ENCODE measurements around the gene ELMO1.

ELMO1 gene

DNA sequence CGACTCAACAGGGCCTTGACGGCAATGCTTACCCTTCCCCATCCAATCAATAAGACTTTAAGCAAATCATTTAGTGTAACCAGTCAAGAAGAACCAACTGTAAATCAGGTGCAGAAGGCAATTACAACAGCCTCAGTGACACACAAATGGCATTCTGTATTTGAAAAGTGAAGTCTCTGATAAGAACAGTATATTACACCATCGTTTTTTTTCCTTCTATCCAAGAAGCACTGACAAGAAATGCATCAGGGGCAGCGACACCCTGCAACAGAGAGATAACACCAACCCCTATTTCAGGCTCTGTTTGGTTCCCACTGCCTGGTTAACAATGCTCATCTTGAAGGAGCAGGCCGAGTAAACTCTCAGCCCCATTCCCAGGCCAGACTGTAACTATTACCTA is 520.4 kb downstream of the ELMO1 start:
- no peak for DNase-seq

DNA sequence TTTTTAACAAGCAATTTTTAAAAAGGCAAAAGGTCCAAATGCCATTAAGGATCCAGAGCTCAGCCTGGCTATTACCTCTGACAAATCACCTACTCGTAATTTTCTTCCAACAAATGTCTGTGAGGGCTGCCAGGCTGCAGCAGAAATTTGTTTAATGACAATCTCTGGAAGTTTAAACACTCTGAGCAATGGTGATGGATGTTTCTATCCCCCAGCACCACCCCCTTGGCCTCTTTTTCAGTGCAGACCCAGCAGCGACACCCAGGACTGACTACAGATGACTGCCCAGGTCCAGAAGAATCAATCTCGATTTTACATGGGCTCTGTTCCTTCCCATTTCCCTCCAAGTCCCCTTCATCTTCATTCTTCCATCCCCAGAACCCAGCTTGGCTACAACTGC is 523.0 kb downstream of the ELMO1 start:
- DNase-seq: no peak

DNA sequence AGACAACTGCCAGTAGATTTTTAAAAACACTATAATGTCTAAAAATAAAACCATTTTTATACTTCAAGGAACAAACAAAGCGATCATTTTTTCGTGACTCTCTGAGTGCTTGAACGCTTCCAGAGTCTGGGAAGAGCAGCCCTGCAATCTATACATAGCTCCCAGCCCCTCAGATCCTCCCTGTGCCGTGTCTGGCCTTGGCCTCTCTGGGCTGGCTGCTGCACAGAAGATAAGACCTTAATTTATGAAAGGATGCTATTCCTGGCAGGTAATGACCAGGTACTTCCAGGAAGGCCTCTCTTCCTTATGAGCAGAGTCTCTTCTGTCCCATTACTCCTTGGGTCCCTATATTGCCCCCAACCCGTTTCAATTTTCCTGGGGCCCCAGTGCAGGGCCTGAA is 523.5 kb downstream of the ELMO1 start:
- DNase-seq: no peak

DNA sequence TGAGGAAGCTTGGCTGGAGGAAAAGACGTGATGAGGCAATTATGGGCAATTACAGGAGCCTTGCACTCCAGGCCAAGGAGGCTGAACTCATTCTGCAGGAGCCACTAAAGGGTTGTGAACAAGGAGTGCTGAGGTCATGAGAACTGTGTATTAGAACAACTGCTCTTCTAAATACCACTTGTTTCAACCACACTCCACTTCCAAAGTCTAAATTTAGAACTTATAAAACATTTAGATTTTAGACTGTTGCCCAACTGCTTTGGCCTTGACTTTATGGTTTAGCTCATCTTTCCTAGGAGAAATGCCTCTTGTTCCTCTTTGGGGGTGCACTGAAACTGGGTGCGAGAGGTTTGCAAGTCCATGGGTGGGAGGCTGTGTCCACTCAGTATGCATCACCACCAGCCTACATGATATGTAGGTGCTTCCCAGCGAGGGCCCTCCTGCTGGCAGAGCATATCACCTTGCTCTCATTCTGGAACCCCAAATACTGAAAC is 524.7 kb downstream of the ELMO1 start:
- no peak for DNase-seq

DNA sequence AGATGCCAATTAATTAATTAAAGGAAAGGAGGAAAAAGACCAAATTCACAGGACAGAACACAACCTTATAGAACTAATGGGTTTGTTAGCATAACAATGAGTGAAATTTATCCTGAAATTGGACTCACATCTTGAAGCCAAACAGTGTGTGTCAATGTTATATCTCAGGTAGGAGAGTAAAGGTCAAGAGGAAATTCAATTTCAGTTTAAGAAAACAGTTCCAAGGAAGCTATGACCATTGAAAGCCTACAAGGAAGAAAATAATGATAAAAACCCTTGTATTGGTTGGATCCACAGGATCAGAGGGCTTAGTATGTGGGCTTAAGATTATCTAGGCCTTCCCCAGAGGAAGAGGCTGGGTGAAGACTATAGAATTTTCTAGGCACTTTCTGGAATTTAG is 525.5 kb downstream of the ELMO1 start:
- no peak for DNase-seq

DNA sequence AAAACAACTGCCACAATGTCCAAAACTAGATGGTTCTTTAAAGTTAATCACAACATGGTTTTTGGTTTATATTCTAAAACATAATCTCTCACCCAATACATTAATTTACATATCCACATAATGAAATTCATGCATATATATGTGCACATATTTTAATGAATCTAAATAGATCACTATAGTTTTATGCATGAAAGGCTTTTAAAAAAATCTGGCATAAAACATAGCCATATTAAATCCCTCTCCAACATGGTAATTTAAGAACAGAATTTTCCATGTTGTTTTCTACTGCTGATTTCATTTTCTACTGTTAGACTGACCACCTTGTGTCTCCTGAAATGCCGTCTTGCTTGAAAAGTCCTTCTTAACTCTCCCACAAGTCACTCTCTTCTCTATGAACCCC is 528.2 kb downstream of the ELMO1 start:
- DNase-seq: no peak

DNA sequence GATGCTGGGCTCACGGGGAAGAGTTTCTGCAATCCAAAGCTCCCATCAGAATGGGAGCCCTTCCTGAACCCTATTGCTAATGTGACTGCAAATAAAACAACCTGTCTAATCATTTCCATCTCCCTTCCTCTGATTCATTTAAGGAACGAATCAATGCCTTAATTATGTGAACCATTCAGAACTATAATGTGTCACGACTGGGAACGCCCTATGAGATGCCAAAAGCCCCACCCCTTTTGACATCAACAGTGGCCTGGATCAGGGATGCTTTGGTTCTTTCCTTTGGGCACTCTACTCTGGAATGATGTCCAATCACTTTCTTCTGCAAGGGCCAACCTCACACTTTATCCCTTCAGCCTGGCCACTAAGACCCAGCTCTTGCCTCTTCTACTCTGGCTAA is 528.9 kb downstream of the ELMO1 start:
- no peak for DNase-seq

DNA sequence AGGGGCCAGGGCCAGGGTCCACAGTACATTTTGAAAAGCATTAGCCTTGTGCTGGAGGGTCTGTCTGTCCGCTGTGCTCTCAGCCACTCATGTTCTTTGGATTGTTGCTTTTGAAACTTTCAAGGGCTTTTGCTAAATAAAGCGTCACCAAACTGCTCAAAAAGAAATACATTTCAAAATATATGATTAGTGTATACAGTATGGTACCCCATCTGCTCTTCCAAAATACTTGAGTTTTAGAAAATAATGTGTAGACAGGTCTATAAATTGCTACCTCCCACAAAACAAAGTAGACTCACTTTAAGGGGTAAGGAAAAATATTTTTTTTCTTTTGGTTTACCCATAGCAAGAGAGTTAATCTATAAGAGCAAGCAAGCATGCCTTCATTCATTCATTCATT is 530.1 kb downstream of the ELMO1 start:
- no peak for DNase-seq

DNA sequence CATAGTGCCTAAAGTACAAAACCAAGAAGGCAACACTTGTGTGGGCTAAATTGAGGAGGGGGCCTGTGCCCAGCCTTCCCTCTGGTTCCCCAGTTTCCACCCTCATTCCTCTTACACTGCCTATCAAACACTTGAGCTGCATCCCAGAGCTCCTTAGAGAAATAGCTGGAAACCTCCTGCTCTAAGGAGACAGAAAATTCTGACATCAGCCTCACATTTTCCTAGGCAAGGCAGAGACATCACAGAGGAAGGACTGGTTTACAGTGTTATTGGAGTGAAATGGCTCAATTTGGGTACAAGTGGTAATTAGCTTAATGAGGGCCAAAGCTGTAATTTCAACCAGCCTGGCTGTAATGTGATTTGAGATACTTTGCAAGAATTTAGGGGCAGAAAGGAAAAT is 532.0 kb downstream of the ELMO1 start:
- DNase-seq: no peak

DNA sequence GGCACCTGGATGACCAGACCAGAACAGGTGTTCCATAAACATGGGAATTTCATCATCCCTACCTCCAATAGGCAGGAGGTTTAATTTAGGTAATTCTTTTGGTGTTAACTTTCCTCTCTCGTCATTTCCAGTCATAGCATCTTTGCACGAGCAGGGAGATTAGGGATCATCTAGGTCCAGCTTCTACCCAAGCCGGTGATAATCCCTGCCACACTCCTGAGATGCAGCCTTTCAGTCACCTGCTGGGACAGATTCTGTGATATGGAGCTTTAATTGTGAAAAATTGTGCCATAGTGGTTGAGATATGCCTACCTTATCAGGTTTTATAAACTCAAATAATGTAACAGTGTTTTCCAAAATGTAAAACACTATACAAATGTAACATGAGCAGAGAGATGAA is 532.5 kb downstream of the ELMO1 start:
- DNase-seq: no peak

DNA sequence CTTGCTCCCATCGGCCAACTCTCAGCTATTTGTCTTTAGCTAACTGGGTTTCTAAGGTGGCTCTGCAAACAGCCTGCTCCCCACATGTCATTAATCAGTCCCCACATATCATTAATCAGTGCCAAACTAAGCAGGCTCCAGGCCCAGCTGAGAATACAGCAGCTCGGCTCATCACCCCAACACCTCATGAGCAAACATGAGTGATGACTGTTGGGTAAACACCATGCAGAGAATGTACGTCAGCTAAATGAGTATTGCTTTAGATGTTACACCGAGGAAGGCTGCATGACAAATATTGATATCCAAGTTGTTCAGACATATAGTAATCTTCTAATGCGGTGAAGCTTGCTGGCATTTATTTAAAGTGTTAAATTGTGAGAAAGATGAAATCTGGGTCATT is 536.9 kb downstream of the ELMO1 start:
- DNase-seq: no peak

DNA sequence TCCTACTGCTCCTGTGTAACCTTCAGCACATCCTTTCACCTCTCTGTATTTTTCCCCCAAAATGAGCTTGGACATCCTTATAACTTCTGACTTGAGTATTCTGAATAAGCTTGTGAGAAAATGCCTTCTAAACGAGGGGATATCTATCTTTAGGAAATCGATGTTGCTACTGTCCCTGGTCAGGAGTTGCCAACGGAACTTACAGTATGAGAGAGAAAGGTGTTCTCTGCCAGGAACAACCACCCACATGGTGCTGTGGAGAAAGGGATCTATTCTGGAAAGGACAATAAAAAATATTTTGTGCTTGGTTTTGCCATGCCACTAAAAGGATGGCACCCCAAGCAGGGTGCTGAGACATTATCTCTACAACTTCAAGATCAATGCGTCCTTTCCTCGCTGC is 537.8 kb downstream of the ELMO1 start:
- no peak for DNase-seq

DNA sequence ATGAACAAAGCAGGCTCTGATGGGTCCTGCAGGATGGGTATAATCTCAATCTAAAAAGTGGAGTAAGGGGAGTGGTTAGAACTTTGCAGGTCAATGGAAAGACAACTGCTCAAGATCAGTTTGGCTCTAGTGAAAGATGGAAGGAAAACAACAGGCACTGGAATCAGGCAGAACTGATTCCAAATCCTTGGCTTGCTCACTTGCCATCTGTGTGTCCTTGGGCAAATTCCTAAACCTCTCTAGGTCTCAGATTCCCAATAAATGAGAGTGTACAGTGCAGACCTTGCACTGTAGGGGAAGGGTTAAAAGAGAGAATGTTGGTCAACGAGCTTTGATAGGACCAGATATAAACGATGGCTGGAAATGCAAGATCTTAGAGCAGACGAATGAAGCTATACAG is 538.3 kb downstream of the ELMO1 start:
- DNase-seq: no peak

DNA sequence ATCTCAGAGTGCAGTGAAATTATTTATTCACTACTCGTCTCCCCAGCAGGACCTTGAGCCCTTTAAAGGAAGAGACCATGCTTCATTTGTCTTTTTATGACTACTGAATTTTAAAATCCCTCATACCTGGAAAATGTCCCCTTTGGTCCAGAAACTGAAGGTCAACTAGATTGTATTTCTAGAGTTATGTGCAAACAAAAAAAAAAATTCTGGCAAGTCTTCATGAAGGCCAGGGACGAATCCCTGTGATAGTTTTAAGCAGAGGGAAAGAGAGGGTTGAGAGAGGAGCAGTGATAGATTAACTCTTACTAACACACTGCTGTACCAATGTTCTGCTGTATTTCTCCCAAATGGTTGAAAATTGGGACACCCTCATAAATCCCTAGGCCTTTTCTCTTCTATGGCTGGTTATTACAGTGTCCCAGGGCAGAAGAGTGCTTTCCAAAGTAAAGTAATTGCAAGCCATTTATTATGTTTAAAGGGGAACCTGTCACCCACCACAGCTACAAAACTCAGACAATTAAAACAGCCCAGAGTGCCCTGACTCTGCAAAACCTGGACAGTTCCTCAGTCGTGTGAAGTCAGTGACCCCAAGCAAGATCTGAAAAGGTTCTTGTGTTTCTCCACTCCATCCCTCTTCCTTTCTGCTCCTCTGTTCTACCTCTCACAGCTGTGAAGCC is 541.6 kb downstream of the ELMO1 start:
- no peak for DNase-seq

DNA sequence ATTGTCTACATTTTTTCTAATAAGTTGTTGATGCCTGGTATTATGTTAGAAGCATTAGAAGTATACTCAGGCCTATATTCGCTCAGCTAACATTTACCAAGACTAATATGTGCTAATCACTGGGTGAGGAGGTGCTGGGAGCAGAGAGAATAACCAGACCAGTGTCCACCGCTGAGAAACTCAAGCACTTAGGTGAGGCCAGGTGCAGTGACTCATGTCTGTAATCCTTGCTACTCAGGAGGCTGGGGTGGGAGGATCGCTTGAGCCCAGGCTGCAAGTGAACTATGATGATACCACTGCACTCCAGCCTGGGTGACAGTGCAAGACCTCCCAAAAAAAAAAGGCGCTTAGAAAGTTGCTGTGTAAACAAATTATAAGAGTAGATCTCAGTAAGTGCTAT is 542.2 kb downstream of the ELMO1 start:
- DNase-seq: no peak

DNA sequence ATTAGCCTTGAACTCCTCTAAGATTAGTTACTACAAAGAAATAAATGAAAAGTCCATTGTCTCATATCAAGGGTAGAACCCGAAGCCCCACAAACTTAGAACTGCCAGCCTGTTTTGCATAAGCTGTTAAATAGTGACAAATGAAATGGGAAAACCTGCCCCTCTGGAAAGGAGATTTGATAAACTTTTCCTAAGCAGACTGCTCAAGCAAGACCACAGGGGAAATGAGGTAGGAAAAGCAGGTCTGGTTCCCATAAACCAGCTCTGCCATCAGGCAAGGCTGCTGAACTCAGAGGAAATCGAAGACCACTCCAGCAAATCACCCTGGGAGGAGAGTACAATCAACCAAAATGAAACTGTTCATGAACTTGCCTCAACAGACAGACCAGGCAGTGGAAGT is 542.8 kb downstream of the ELMO1 start:
- DNase-seq: no peak

DNA sequence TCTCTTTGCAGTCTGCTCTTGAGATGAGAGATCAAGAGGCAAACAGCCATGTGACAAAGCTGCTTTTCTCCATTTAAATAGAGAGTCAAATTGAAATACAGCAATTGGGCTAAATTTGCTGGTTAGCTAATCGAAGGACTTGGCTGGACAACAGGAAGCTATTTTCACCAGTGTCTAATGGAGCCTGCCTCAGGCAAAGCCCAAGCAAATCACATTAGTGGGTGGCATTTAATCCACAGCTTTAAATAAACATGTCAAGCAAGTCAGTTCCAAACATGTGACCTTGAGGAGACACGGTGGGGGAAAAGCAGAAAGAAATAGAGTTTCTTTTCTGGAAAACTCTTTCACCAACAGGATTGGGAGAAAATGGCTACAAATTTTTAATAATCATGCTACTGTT is 543.9 kb downstream of the ELMO1 start:
- DNase-seq: no peak

DNA sequence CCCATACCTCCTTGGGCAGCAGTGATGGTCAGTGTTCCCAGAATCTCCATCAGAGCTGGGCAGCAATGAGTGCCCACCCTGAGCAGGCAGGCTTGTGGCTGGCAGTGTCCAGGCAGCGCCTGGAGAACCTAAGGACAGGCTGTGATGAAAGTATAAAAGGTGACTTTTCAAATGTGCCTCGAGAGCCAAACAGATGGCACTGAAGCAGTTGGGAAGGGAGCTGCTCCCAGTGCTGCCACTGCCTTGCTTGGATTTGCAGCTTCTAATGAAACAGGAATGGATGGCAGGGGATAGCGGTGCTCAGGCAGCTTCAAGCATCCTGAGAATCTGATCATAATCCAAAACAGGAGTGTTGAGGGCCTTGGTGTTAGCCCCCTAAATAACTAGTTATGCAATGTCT is 544.6 kb downstream of the ELMO1 start:
- DNase-seq: no peak

DNA sequence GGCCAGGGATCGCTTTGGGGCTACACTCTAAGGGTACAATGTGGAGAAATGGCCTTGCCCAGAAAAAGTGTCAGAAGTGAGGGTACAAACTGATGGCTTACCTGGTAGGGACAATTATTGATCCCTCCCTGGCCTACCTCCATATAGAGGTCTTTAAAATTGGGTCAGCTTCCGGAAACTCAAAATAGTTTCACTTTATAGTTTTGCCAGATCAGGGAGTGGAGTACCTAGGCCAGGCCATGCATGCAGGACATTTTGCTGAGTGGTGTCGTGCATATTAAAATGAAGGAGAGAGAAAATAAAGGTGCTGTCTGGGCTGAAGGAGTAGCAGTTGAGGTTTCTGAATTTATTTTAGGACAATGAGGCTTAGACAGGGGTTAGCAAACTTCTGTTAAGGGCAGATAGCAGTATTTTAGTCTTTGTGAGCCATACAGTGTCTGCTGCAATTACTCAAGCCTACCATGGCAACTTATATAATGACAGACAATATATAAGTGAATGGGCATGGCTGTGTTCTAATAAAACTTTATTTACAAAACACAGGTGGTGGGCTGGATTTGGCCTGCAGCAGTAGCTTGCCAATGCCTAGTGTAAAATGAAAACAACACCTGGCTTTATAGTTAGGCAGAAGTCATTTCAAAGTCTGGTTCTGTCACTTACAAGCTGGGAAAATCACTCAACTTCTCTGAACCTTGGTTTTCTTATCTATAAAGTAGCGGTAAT is 547.5 kb downstream of the ELMO1 start:
- DNase-seq: no peak

DNA sequence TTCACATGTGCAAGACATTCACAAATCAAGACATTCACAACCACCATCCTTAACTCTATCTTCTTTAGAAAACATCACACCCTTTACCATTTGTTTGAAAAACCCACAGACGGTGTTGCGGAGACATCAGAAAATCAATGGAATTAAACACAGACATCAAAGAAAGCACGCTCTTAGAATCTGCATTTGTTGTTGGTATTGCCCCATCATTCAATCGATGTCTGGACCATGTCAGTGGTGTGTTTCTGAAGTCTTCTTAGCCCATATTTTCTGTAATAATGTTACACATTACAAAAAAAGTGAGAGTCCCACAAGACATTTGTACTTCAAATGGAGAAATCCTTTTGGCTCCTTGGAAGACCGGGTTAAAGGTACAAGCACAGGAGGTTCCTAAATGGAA is 550.5 kb downstream of the ELMO1 start:
- no peak for DNase-seq

DNA sequence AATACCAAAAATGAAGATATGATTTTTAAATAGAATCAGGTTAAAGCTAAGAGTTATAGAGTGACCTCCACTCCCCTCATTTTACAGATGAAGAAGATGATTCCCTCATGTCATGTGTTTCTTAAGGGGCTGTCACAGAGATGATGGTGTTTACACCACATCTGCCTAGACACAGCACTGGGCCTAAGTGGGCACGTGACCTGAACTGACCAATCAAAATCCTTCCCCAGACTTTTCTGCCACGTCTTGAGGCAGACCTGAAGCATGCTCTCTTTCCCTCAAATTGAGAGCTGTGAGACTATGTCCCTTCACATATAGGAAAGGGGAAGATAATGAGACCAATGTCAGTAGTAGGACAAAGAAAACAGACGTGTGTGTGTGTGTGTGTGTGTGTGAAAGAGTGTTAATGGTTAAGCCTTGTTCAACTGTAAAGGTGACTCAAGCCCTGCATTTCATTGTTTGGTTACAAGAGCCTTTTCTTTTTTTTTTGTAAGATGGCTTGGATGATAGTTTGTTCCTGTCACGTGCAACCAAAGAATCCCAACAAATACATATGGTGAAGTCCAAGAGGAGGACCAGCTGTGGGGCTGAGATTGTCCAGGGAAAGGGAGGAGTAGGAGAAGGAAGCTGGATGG is 551.6 kb downstream of the ELMO1 start:
- DNase-seq: no peak

DNA sequence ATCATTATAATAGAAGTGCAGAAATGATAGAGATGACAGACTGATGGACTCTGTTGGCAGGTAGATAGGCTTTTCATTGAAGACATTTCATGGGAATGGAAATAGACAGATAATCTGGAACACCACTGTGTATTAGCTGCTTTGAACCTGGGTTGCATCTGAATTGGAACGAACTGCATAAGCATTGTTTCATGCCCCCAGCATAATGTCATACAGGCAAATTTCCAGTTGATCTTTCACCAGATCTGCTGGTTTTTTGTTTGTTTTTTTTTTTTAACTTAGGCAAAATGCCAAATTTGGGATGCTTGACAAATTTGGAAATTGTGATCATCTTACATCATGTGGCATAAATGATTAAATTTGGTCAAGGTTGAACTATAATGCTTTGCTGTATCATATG is 552.2 kb downstream of the ELMO1 start:
- no peak for DNase-seq

DNA sequence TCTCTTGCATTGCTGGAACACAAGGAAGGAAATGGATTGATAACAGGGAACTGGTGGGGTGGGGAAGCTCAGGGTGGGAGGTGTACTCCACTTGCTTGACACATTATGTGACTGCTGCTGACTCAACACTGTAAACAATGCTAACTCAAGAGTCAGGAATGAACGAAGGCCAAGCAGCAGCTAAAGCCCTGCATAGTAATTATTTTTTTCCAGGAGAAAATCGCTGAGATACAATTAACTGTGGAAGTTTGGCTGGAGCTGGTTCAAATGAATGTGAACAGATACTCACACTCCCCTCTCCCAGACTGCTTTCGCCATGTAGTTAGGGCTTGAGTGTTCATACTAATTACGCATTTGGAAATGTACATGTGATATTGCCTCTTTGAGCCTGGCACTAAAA is 553.5 kb downstream of the ELMO1 start:
- DNase-seq: no peak

DNA sequence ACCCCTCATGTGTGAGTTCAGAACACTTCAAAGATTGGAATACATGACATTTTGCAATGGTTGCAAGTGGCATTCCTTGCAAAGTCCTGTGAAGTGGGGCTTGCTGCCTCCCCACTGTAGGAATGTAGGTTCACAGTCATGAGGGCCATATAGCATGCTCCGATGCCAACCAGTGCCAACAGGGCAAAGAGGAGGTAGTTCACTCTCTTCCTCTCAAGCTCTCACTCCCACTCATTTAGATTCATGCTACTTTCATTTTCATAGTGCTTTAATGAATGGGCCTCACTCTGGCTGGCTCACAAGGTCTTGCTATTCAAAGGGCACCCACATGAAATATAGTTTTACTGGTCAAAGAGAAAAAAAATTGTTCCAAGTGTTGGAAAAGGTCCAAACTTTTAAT is 554.5 kb downstream of the ELMO1 start:
- no peak for DNase-seq
